SHP77 treated with DMSO at 0.1 percent for 48 hours (cell line): ENCODE data around the gene STK4.

Experiments used
- DNase-seq: peaks from one replicate; lab custom pipeline; 2025; lab: John Stamatoyannopoulos, UW

STK4 gene

DNA sequence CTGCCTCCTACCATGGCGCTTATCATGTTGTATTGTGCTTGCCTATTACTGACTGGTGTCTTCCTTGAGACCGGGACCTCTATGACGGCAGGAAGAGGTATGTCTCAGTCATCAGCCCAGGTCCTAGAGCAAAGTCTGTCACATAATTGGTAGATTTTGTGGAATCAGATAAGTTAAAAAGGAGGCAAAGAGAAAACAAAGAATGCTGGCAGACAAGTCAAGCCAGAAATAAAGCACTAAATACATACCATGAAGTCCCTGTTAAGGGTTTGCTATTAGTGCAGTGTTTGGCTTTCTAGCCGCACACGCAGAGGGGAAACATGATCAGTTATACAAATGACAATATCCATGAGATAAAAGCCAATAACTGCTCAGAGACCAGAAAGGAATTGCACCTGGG is 12.1 kb upstream of the STK4 start:
- DNase-seq, result no peak

DNA sequence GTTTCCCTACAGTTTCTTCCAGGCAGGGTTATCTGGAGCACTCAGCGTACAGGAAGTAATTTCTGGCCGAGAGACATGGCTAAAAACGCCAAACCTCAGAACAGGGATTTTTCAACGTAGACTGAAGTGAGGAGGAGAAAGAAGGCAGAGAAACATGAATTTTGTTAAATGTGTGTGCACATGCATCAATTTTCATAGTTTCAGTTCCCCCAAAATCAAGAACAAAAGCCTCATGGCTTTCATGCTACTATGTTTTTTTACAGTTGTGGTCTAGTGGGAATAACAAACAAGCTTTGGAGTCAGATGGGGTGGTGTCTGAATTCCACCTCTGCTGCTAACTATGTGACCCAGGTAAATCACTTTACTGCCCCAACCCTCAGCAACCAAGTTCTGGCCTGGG is 11.0 kb upstream of the STK4 start:
- DNase-seq, result no peak

GRCh38 chr20:44956410-44956809 is 9.9 kb upstream of the STK4 start:
- DNase-seq, result no peak

GRCh38 chr20:44958276-44958675 is 8.0 kb upstream of the STK4 start:
- DNase-seq, result no peak

- no peak for DNase-seq
Measured at GRCh38 chr20:44959082-44959637, 7.2 kb upstream of the STK4 start.

DNA sequence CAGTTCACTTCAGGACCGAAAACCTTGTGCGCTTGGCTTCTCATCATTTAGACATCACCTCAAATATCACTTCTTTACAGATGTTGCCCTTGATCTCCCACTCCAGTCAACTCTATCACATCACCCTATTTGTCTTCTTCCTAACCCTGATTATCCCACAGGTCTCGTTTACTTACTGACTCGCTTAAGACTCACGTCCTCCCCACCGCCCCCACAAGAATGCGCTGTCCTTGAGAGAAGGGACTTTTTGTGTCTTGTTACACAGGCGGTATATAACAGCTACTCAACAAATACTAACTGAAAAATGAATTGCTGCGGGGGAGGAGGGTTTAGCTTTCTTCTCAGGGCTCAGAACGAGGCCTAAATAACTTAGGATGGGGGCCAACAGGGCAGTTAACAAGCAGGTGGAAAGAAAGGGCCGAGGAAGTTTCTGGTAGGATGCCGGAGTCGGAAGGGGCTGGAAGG is 6.6 kb upstream of the STK4 start:
- no peak for DNase-seq

- peak; percentile 79 for DNase-seq
Measured at GRCh38 chr20:44960103-44960852, 6.0 kb upstream of the STK4 start, which contains the start of gene TOMM34. TSS of gene TOMM34 (minus strand) at chr20:44960397. CDS start at chr20:44960333, 64 bp downstream.

DNA sequence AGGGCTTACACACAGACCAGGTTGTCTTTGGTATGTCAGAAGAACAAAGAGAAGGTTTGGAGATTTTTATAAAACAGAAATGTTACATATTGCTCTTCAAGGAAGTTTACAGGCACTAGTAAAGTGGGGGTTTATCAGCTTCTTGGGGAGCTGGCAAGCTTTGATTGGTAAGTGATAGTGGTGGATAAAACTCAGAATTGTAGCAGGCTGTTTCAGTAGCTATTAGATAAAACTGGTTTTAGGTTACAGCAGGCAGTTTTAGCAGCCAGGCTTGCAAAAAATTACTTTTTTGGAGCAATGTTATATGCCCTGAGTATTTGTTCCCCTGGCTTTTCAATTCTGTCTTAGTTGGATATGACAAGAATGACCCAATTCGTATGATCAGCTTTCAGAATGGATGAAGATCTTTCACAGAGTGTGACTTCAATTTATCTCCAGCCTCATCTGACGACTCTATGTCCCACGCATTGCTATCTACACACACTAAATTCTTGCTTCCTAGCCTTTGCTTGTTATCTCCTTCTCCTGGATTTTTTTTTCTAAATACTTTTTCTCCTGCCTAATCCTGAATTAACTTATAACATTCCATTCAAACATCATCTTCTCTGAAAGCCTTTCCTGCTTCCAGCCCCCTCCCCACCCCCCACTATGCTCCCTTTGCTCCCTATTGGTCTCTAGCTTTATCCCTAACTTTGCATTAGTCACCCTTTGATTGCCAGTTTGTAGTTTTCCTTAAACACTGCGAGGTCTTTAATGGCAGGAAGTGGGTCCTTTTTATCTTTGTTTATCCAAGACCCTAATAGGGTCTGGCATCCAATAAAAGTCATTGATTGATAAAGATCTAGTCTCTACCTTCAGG is 5.1 kb upstream of the STK4 start:
- DNase-seq, result no peak

DNA sequence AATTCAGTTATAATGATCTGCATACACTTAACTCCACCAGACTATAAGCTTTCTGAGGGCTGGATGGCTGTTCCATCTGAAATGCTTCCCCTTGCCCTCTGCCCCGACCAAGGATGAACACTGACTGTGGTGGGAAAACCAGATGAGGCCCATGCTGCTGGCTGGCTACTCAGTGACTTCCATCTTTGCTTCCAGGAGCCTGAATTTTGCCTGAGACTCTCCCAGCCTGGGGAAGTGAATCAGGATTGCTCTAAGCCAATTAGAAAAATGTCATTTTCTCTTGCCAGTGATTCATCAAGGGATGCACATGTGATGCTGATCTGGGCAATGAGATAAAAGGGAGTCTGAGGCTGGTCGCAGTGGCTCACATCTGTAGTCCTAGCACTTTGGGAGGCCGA is 4.4 kb upstream of the STK4 start:
- DNase-seq, result no peak

- no peak for DNase-seq
Measured at GRCh38 chr20:44962483-44962882, 3.8 kb upstream of the STK4 start.

GRCh38 chr20:44963325-44964215 is 2.7 kb upstream of the STK4 start:
- DNase-seq, result no peak

- DNase-seq, result no peak
Measured at GRCh38 chr20:44965651-44966029, 672 bp upstream of the STK4 start.

DNA sequence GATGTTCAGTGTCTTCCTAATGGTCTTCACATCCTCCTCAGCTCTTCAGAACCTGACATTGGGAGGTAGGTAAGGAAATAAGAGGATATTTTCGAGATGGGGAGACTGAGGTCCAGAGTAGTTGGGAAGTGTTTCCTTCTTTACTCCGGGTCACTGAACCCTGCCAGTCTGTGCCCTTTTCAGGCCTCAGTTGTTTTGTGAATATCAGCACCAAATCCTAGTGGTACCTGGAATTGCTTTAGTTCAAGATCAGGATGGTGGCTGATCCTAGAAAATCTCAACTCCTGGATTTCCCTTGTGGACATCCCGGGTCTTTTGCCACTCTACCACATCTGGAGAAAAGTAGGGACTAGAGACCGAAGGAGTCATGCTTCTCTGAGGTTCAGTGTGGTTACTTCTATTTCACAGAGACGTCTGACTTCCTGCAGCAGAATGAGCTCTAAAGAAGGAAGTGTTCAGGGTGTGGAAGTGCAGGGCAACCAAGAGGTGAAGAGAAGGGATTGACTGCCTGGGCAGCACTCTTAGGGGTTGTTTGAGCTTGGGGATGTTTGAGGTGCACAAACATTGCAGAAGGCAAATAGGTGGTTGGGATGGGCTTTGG is 995 bp downstream of the STK4 start:
- DNase-seq, result no peak

DNA sequence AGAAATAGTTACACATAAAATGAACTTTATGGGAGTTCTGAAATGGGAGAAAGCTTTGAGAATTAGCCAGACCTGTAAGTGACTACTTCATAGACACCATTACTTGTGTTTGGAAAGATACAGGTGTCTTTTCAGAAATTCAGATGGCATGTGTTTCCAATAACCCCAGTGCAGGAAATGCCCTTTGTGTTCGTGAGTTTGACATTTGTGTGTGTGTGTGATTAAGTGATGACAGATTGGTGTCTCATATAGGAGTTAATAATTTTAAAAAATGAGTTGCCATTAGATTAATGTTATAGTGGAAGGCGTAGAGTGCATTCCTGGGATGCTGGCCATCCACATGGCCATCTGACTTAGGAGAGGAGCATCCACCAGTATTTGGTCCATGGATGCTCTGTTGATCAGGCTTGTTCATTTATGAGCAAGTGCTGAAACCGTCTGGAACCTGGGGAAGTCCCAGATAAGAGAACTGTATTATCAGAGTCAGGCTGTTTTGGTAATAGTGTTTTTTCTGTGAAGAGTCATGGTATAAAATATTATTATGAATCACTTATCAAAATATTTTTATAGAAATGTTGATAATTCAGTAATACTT is 3.1 kb downstream of the STK4 start:
- DNase-seq, result no peak

- no peak for DNase-seq
Measured at GRCh38 chr20:44970243-44970757, 4.0 kb downstream of the STK4 start.

GRCh38 chr20:44973053-44973452 is 6.7 kb downstream of the STK4 start:
- no peak for DNase-seq

GRCh38 chr20:44976698-44977097 is 10.4 kb downstream of the STK4 start:
- no peak for DNase-seq

GRCh38 chr20:44979090-44979621 is 12.8 kb downstream of the STK4 start:
- DNase-seq, result no peak

DNA sequence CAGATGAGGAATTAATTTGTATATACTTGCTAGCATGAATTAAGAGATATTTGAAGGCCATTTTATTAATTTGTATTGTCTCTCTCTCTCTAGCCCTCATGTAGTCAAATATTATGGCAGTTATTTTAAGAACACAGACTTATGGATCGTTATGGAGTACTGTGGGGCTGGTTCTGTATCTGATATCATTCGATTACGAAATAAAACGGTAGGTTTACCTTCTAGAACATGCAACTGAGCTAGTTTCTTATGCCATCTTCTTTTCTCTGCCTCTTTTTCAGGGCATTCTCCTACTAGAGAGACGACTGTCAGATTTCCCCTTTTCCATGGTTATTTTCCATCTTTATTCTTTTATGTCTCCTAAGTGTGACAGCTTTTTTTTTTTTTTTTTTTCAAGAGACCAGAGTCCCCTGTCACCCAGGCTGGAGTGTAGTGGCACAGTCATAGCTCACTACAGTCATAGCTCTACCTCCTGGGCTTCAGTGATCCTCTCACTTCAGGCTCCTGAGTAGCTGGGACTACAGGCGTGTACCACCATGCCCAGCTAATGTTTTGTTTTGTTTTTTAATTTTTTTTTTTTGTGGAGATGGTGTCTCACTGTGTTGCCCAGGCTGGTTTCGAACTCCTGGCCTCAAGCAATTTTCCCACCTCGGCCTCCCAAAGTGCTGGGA is 15.6 kb downstream of the STK4 start:
- DNase-seq, result no peak

- no peak for DNase-seq
Measured at GRCh38 chr20:44983093-44983674, 16.9 kb downstream of the STK4 start.
